GM12865 (cell line): ENCODE results near the gene KIF26B.

ENCODE experiments used
- DNase-seq: peaks from one replicate; pipeline ENCODE4 v3.0.0; 2010; ENCODE audit warnings: low read depth
- H3K4me3 ChIP-seq: 2 replicates; pipeline ENCODE4 v1.5.1; 2011; ENCODE audit warnings: mild to moderate bottlenecking, low read depth, low read length, control low read depth
- TF ChIP-seq, protein P1 (sequence below): IDR thresholded peaks from 2 replicates; pipeline ENCODE4 v1.5.1; 2011; ENCODE audit warnings: low read length, control low read depth, low read depth, inconsistent platforms; ENCODE audit not compliant: insufficient read depth; ENCODE audit errors: missing control alignments

Gene KIF26B

DNA sequence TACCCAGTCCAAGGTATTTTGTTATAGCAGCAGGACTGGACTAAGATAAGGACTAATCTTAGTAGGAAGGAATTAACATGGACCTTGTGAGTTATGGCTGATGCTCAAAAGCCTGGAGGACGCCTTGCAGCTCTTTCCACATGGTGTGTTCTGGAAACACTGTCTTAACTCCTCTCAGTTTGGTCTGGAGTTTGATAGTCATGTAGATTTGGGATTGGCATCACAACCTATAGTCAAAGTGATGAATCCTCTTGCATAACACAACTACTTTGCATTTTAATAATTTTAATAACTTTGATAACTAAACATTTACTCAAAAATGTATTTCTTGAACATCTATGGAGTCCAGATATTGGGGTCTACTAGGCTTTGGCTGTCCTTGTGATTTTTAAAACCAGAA lies 293.7 kb downstream of the KIF26B start:
- TF ChIP-seq, protein P1, sequence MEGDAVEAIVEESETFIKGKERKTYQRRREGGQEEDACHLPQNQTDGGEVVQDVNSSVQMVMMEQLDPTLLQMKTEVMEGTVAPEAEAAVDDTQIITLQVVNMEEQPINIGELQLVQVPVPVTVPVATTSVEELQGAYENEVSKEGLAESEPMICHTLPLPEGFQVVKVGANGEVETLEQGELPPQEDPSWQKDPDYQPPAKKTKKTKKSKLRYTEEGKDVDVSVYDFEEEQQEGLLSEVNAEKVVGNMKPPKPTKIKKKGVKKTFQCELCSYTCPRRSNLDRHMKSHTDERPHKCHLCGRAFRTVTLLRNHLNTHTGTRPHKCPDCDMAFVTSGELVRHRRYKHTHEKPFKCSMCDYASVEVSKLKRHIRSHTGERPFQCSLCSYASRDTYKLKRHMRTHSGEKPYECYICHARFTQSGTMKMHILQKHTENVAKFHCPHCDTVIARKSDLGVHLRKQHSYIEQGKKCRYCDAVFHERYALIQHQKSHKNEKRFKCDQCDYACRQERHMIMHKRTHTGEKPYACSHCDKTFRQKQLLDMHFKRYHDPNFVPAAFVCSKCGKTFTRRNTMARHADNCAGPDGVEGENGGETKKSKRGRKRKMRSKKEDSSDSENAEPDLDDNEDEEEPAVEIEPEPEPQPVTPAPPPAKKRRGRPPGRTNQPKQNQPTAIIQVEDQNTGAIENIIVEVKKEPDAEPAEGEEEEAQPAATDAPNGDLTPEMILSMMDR = no peak
- DNase-seq = no peak
- no peak overlapping the region for H3K4me3 ChIP-seq

GRCh38 chr1:245448975-245449431 lies 294.2 kb downstream of the KIF26B start:
- TF ChIP-seq, protein P1 = no peak
- DNase-seq = no peak
- no peak overlapping the region for H3K4me3 ChIP-seq

GRCh38 chr1:245453541-245453940 lies 298.8 kb downstream of the KIF26B start:
- no peak for DNase-seq
- TF ChIP-seq, protein P1 = no peak
- no peak overlapping the region for H3K4me3 ChIP-seq

DNA sequence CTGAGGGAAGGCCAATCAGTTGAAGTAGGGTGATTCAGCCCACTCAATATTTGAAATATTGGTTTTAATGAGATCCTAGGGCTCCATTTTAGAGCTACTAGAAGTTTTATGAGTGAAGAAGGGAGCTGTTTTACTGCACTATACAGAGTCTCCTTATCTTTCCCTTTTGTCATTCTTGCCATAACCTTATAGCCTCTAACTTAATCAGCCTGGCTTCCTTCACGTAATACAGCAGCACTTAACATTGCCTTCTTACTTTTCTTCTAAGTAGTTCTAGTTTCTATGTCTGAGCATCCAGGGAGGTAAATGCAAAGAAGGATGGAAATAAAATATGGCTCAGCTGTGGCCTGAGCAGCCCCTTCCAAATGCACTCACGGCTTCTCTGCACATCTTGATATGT lies 299.3 kb downstream of the KIF26B start:
- DNase-seq = no peak
- H3K4me3 ChIP-seq = no peak overlapping the region
- TF ChIP-seq, protein P1 = no peak

- DNase-seq = no peak
- no peak overlapping the region for H3K4me3 ChIP-seq
- TF ChIP-seq, protein P1 = no peak
These were observed 302.8 kb downstream of the KIF26B start for GRCh38 chr1:245457562-245457961.

GRCh38 chr1:245458234-245458633 lies 303.4 kb downstream of the KIF26B start:
- H3K4me3 ChIP-seq = no peak overlapping the region
- TF ChIP-seq, protein P1 = no peak
- no peak for DNase-seq

DNA sequence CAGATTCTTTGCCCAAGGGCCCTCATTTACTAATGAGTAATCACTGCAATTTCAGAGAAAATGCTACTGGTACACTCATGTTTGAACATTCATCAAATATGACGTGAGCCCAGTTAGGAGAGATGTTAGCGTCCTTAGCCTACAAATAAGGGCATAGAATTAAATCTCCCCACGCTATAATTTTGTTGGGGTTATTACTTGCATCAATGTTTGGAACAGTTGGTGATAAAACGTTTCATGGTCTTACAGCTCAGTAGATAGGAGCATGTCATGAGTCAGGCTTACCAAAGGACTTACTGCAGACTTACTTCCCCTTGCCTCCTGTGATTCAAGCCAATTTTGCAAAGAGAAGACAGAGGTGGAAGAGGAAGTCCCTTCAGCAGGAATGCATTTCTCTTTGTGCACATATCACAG lies 304.0 kb downstream of the KIF26B start:
- no peak overlapping the region for H3K4me3 ChIP-seq
- DNase-seq = no peak
- TF ChIP-seq, protein P1 = no peak
